CD4-positive, alpha-beta T cell treated with Interleukin-4 for 1 hour (primary cell): Measurements from ENCODE around the gene PHC1.
"Not testable (repeated sequence)": the region's sequence is repeated elsewhere in the genome, so short reads cannot be mapped to it uniquely, and the experiment has no call there.

Experiments used
- DNase-seq, 2 donors: peaks; one replicate each; pipeline ENCODE4 v3.0.0-alpha.2; 2020 to 2022

Gene PHC1

GRCh38 chr12:8911606-8912268 lies 2.6 kb upstream of the PHC1 start:
- DNase-seq = no peak

GRCh38 chr12:8912914-8913313 lies 1.4 kb upstream of the PHC1 start:
- DNase-seq = peak; percentile 28 to 45

- DNase-seq = no peak
These were observed 642 bp upstream of the PHC1 start for GRCh38 chr12:8913702-8914032.

GRCh38 chr12:8914716-8915526 lies 612 bp downstream of the PHC1 start:
- peak; percentile 45 to 68 for DNase-seq

GRCh38 chr12:8916154-8916553 lies 1.8 kb downstream of the PHC1 start:
- no peak for DNase-seq

- no peak for DNase-seq
These were observed 2.7 kb downstream of the PHC1 start for GRCh38 chr12:8917031-8917430.

- DNase-seq = no peak
These were observed 3.4 kb downstream of the PHC1 start for GRCh38 chr12:8917751-8918150.

- DNase-seq = not testable (repeated sequence)
These were observed 5.3 kb downstream of the PHC1 start for GRCh38 chr12:8919643-8920042.

GRCh38 chr12:8922544-8922943 lies 8.2 kb downstream of the PHC1 start:
- DNase-seq = no peak

- not testable (repeated sequence) for DNase-seq
These were observed 16.5 kb downstream of the PHC1 start for GRCh38 chr12:8930655-8931323.

- not testable (repeated sequence) for DNase-seq
These were observed 18.2 kb downstream of the PHC1 start for GRCh38 chr12:8932464-8932863.

- not testable (repeated sequence) for DNase-seq
These were observed 19.8 kb downstream of the PHC1 start for GRCh38 chr12:8934080-8934479.

GRCh38 chr12:8936735-8937134 lies 22.4 kb downstream of the PHC1 start:
- DNase-seq = no peak

- DNase-seq = not testable (repeated sequence)
These were observed 23.6 kb downstream of the PHC1 start for GRCh38 chr12:8937842-8938442.

- no peak for DNase-seq
These were observed 27.6 kb downstream of the PHC1 start for GRCh38 chr12:8941691-8942478.

GRCh38 chr12:8943565-8944186 lies 29.4 kb downstream of the PHC1 start:
- no peak for DNase-seq

GRCh38 chr12:8946733-8947132 lies 32.4 kb downstream of the PHC1 start:
- DNase-seq = no peak

- DNase-seq = no peak
These were observed 33.4 kb downstream of the PHC1 start for GRCh38 chr12:8947737-8948136.

GRCh38 chr12:8948701-8949341 lies 34.5 kb downstream of the PHC1 start:
- DNase-seq = peak; percentile 27 to 29

GRCh38 chr12:8949342-8950220 lies 35.3 kb downstream of the PHC1 start, which contains the start of gene M6PR:
Gene M6PR, minus strand, starts transcription at chr12:8949645. Its CDS starts 3,241 bp downstream, at chr12:8946404.
- peak; percentile 91 to 92 for DNase-seq

GRCh38 chr12:8950221-8950527 lies 35.9 kb downstream of the PHC1 start:
- DNase-seq = no peak
